ENCODE measurements around the gene PDE8B. TPM values are rescaled to one million over a fixed set of nuclear protein-coding genes. Genes with fewer than 3 reads are reported as not detected.

The PDE8B gene
- total RNA-seq, 2 experiments from 2014 or later: 0.05 TPM; not detected in 1

GRCh38 chr5:77418162-77418561 lies 207.7 kb downstream of the PDE8B start:
- Mint-ChIP-seq H3K4me1 (peaks cover under 1% of the 10 kb centered on the region), H3K36me3 (ENCODE audit: low read depth) (no peaks in the 10 kb centered on the region), H3K27me3 (no peaks in the 10 kb centered on the region), H3K27ac (no peak overlapping the region), H3K4me3 (no peak overlapping the region), H3K9me3 (no peaks in the 10 kb centered on the region)
- CTCF ChIA-PET: no interaction called here
- no peak for DNase-seq
- POLR2A ChIA-PET: no interaction called here

- POLR2A ChIA-PET: no interaction called here
- Mint-ChIP-seq H3K9me3 (no peaks in the 10 kb centered on the region), H3K36me3 (ENCODE audit: low read depth) (peaks cover 1% of the 10 kb centered on the region), H3K27me3 (no peaks in the 10 kb centered on the region), H3K27ac (no peak overlapping the region), H3K4me1 (peaks cover 1% of the 10 kb centered on the region), H3K4me3 (no peak overlapping the region)
- DNase-seq: no peak
- CTCF ChIA-PET: no interaction called here
These were observed 208.4 kb downstream of the PDE8B start for GRCh38 chr5:77418601-77419581.

GRCh38 chr5:77419644-77420582 lies 209.4 kb downstream of the PDE8B start:
- Mint-ChIP-seq H3K4me1 (peaks cover 1% of the 10 kb centered on the region), H3K27me3 (no peaks in the 10 kb centered on the region), H3K9me3 (no peaks in the 10 kb centered on the region), H3K36me3 (ENCODE audit: low read depth) (peaks cover 4% of the 10 kb centered on the region), H3K27ac (no peak overlapping the region), H3K4me3 (no peak overlapping the region)
- DNase-seq: no peak
- POLR2A ChIA-PET: no interaction called here
- CTCF ChIA-PET: no interaction called here

- ChIA-PET CTCF (no interaction called here), POLR2A (no interaction called here)
- peaks cover 4% of the 10 kb centered on the region for H3K36me3 Mint-ChIP-seq (ENCODE audit: low read depth)
- no peaks in the 10 kb centered on the region for H3K27me3 Mint-ChIP-seq
- H3K9me3 Mint-ChIP-seq: no peaks in the 10 kb centered on the region
- no peak overlapping the region for H3K4me3 Mint-ChIP-seq
- peaks cover 1% of the 10 kb centered on the region for H3K4me1 Mint-ChIP-seq
- DNase-seq: no peak
- no peak overlapping the region for H3K27ac Mint-ChIP-seq
These were observed 210.5 kb downstream of the PDE8B start for GRCh38 chr5:77420940-77421339.

- Mint-ChIP-seq H3K27me3 (no peaks in the 10 kb centered on the region), H3K27ac (no peak overlapping the region), H3K36me3 (ENCODE audit: low read depth) (peaks cover 4% of the 10 kb centered on the region), H3K4me3 (no peak overlapping the region), H3K4me1 (peaks cover 1% of the 10 kb centered on the region), H3K9me3 (no peaks in the 10 kb centered on the region)
- ChIA-PET CTCF (no interaction called here), POLR2A (no interaction called here)
- no peak for DNase-seq
These were observed 212.7 kb downstream of the PDE8B start for GRCh38 chr5:77423022-77423750.

- no peak for DNase-seq
- H3K27me3 Mint-ChIP-seq: no peaks in the 10 kb centered on the region
- CTCF ChIA-PET: no interaction called here
- no peaks in the 10 kb centered on the region for H3K9me3 Mint-ChIP-seq
- H3K27ac Mint-ChIP-seq: no peak overlapping the region
- peaks cover 1% of the 10 kb centered on the region for H3K4me1 Mint-ChIP-seq
- H3K4me3 Mint-ChIP-seq: no peak overlapping the region
- POLR2A ChIA-PET: interaction anchor here (1.3 kb wide), 1 partner anchor 45 kb away, joined by 3 read pairs; no protein-coding TSS in a partner anchor
- peaks cover 4% of the 10 kb centered on the region for H3K36me3 Mint-ChIP-seq (ENCODE audit: low read depth)
These were observed 214.4 kb downstream of the PDE8B start for GRCh38 chr5:77424921-77425320.

- H3K27ac Mint-ChIP-seq: no peak overlapping the region
- H3K9me3 Mint-ChIP-seq: no peaks in the 10 kb centered on the region
- H3K36me3 Mint-ChIP-seq (ENCODE audit: low read depth): peaks cover 5% of the 10 kb centered on the region
- H3K4me3 Mint-ChIP-seq: no peak overlapping the region
- peaks cover 1% of the 10 kb centered on the region for H3K4me1 Mint-ChIP-seq
- H3K27me3 Mint-ChIP-seq: no peaks in the 10 kb centered on the region
- no peak for DNase-seq
- POLR2A ChIA-PET: interaction anchor here (1.3 kb wide), 1 partner anchor 46 kb away, joined by 3 read pairs; no protein-coding TSS in a partner anchor
- CTCF ChIA-PET: no interaction called here
These were observed 214.9 kb downstream of the PDE8B start for GRCh38 chr5:77425420-77425819.

GRCh38 chr5:77425998-77426659 lies 215.6 kb downstream of the PDE8B start:
- ChIA-PET CTCF (interaction anchor here (1.1 to 1.6 kb wide), 3 partner anchors 9 to 281 kb away, joined by 4 to 5 read pairs (median 4); partner anchors contain the start of gene WDR41), POLR2A (interaction anchor here (1.3 kb wide), 1 partner anchor 46 kb away, joined by 3 read pairs; no protein-coding TSS in a partner anchor)
- Mint-ChIP-seq H3K4me3 (no peak overlapping the region), H3K36me3 (ENCODE audit: low read depth) (peaks cover 10% of the 10 kb centered on the region), H3K27ac (no peak overlapping the region), H3K27me3 (no peaks in the 10 kb centered on the region), H3K4me1 (peaks cover 3% of the 10 kb centered on the region), H3K9me3 (no peaks in the 10 kb centered on the region)
- DNase-seq: no peak

- no peak overlapping the region for H3K4me3 Mint-ChIP-seq
- CTCF ChIA-PET: interaction anchor here (1.1 to 1.6 kb wide), 3 partner anchors 9 to 281 kb away, joined by 4 to 5 read pairs (median 4); partner anchors contain the start of gene WDR41
- no peak for DNase-seq
- no peaks in the 10 kb centered on the region for H3K27me3 Mint-ChIP-seq
- peaks cover 3% of the 10 kb centered on the region for H3K4me1 Mint-ChIP-seq
- H3K27ac Mint-ChIP-seq: no peak overlapping the region
- peaks cover 11% of the 10 kb centered on the region for H3K36me3 Mint-ChIP-seq (ENCODE audit: low read depth)
- POLR2A ChIA-PET: no interaction called here
- H3K9me3 Mint-ChIP-seq: no peaks in the 10 kb centered on the region
These were observed 216.2 kb downstream of the PDE8B start for GRCh38 chr5:77426670-77427069.

GRCh38 chr5:77427998-77428397 lies 217.5 kb downstream of the PDE8B start:
- Mint-ChIP-seq H3K4me3 (no peak overlapping the region), H3K36me3 (ENCODE audit: low read depth) (peaks cover 18% of the 10 kb centered on the region), H3K27ac (no peak overlapping the region), H3K4me1 (peaks cover 4% of the 10 kb centered on the region), H3K9me3 (no peaks in the 10 kb centered on the region), H3K27me3 (no peaks in the 10 kb centered on the region)
- ChIA-PET CTCF (interaction anchor here (1.0 to 1.3 kb wide), 2 partner anchors 64 to 264 kb away, joined by 3 read pairs; partner anchors contain the start of gene WDR41), POLR2A (no interaction called here)
- no peak for DNase-seq

GRCh38 chr5:77428526-77428925 lies 218.0 kb downstream of the PDE8B start:
- peaks cover 3% of the 10 kb centered on the region for H3K4me1 Mint-ChIP-seq
- CTCF ChIA-PET: interaction anchor here (1.3 kb wide), 1 partner anchor 63 kb away, joined by 3 read pairs; the partner anchor contains the start of gene WDR41

GRCh38 chr5:77430726-77431125 lies 220.2 kb downstream of the PDE8B start:
- POLR2A ChIA-PET: no interaction called here
- DNase-seq: no peak
- H3K27me3 Mint-ChIP-seq: no peaks in the 10 kb centered on the region
- peaks cover 24% of the 10 kb centered on the region for H3K36me3 Mint-ChIP-seq (ENCODE audit: low read depth)
- H3K4me1 Mint-ChIP-seq: peaks cover 3% of the 10 kb centered on the region
- no peak overlapping the region for H3K4me3 Mint-ChIP-seq
- CTCF ChIA-PET: no interaction called here
- H3K9me3 Mint-ChIP-seq: no peaks in the 10 kb centered on the region
- H3K27ac Mint-ChIP-seq: no peak overlapping the region

More at GRCh38 chr5:77428526-77428925, 218.0 kb downstream of the PDE8B start:
- no peak overlapping the region for H3K4me3 Mint-ChIP-seq
- H3K9me3 Mint-ChIP-seq: no peaks in the 10 kb centered on the region
- H3K27ac Mint-ChIP-seq: no peak overlapping the region
- no peaks in the 10 kb centered on the region for H3K27me3 Mint-ChIP-seq
- peaks cover 21% of the 10 kb centered on the region for H3K36me3 Mint-ChIP-seq (ENCODE audit: low read depth)
- POLR2A ChIA-PET: no interaction called here
- no peak for DNase-seq

All from activated CD4-positive, alpha-beta memory T cell treated with anti-CD3 and anti-CD28 coated beads, Interleukin-2, amount 10 ng/mL, durations not matched to agents 7 days and 5 days (primary cell).